SW480 (cell line): ENCODE measurements around the gene TCF4.

Experiments used
- DNase-seq: peaks from one replicate; pipeline ENCODE4 v3.0.0-alpha.2; 2016; ENCODE audit warnings: low spot score

The TCF4 gene

DNA sequence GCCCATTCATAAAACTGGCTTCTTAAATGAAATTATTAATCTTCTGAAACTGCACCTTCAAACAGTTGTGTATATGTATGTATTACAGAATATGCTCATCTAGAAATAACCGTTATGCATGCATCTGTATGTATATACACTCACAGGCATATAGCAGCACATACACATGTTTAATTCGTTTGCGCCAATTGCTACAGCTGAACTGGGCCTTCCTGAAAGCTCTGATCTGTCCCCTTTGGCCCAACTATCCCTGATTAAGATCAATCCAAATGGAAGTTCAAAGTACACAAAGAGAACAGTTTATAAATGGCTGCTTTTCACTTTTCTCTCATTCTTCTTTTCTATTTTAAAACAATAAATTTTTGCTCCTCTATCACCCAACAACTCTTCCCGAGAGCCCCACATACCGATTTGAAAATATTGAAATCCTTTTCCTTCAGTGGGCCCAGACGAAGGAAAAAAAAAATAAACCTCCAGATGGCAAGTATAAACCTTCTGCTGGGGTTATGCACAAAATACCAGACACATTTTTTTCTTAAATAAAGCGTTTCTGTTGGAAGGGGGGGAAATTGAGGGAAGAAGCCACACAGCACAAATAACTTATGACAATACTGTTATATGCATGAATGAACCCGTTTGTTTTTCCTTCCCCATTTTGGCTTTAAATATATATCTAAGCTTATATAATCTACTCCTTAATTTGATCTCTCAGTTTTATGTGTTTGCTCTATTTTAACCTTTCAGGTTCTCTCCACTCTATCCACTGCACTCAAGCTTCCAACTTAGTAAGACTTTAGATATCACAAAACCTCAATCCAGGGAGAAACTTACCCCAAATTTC, 267.3 kb downstream of the TCF4 start:
- DNase-seq, result no peak

DNA sequence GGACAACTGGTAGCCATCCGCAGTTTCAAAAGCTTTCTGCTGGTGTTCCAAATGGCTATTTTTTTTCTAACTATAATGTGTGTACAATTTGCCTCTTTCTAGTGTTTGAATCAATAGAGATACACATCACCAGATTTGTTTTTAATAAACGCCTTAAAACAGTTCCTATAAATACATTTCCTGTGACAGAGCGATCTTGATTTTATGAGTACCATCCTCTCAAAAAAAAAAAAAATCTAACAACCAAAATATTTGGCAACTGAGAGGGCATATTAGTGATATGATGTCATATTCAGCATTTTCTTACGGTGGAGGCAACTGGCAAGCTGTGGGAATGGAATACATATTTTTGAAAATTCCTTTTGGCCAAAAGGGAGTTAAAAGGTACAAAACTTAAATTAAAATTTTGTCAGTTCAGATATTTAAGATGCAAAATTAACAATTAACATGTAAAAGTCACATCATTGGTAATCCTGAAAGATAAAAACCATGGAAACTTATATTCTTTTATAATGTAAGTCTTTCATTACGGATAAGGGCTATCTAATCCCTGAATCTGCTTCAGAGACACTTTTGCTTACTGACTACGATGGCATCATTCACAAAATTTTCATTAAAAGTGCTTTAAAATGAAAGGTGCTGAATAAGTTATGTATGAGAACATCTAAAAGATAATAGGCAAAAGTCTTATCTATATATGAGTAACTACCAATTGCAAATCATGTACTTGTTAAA, 268.4 kb downstream of the TCF4 start:
- no peak for DNase-seq

DNA sequence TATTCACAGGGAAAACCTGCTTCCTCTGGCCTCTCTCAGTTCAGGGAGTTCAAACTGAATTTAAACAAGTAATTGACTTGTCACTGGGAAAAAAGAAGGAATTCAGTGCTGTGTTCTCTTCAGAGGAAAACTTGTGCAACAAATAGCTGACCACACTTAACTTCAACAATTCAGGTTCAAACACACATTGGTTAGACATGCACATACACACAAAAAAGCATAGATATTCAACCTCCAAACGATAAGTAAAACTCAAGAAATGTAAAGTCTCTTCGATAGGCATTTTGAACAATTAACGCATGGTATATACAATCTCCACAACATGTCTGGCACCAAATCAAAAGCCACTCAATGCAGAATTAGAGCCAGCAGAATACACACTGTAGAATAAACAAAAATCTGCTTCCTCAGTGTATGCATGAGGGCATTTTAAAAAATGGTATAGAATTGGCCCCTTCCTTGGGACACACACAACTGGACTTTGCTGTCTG, 269.0 kb downstream of the TCF4 start:
- DNase-seq, result no peak

DNA sequence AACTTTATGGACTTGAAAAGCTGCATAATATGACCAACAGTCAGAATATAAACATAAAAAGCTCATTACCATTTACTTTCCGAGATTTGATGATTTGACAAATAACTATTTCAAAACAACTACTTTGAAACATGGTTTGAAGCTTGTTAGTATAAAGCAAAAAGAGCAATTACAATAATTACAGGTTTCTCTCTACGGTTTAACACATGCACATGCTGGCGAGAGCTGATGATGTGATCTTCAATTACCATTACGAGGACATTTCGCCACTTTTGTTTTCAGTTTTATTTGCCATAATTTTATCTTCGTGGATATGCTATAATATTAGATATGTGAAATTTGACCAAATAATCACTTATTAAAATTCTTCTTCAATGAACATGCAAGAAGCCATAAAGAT, 270.1 kb downstream of the TCF4 start:
- no peak for DNase-seq

DNA sequence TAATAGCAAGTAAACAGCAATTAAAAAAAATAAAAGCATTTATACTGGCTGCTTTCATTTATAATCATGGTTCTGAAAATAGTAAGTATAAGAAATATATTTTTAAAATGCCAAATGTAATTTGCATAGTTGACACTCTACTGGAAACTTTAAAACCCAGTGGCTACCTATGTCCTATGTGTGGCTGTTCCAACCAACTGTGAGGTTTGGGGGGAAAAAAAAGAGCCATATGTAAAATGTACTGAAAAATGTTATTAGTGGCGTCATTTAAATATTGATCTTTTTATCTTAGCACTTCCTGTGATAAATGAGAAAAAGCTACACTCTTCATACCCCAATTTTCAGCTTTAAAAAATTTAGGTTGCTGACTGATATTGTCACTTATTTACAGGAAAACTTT, 270.7 kb downstream of the TCF4 start:
- DNase-seq, result no peak

DNA sequence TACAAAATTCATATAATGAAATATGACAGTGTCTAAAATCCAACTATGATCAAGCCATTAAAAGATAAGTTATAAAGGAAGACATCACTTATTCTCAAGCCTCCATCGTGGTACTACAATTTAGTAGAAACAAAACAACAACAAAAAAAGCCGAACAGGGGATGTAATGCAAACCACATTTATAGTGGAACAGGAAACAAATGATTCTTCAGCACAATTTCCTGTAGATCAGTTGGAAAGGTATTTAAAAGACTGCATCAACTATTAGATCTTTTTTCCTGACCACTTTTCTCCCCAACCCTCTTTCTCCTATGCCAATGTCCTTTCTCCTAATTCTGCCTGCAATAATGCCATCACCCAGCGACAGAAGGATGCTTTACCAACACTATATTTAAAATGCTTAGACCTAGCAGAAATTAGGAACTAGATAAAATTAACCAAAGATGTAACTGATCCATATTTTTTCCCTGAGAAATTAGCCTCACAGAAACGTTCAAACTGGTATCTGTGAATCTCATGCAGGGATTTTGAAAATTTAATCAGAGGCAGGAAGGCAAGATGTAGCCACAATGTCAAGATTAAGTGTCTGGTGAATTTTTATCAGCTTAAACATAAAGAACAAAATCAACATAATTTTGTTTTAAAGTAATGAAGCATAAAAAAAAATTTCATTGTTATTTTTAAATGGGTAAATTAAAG, 271.4 kb downstream of the TCF4 start:
- no peak for DNase-seq

DNA sequence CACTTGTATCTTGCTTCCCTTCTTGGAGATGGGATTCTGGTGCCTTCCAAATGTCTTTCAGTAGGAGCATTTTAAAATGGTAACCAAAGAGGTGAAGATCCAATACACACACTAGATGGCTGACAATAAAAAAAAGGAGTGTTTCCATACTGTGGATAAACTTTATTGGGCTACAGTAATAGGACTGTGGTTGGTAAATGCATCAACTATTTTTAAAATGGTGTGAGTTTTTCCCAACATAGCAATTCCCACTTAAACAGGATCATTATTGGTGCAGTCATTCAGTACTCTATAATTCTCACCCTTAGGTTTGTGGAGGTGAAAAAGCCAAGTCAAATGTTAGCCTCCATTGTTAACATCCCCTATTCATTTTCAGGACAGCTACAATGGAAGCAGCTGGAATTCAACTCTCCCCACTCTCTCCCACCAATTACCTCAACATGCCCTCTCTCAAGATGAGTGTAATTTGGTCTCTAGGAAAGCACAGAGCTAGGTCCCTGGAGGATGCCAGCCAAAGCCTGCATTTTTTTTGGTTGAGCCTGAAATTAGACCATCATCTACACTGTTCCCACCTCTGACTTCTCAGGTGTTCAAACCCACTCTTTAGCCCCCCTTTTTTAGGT, 273.3 kb downstream of the TCF4 start:
- no peak for DNase-seq

DNA sequence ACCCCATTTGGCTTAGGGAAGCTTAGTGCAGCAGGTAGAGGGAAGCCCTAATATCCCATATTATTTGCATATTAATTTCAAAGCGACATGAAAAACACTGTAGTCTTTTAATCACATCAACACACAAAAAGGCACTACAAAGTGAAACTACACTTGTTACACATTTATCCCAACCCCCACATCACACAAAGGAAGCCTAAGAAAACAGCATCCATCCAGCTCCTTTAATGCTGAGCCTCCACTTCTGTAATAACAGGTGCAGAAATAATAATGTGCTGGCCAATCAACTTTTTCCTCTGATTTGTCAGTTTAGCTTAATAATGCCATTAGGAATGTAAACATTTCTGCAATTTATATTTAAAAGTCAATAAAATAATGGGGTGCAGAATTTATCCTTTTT, 274.0 kb downstream of the TCF4 start:
- no peak for DNase-seq

DNA sequence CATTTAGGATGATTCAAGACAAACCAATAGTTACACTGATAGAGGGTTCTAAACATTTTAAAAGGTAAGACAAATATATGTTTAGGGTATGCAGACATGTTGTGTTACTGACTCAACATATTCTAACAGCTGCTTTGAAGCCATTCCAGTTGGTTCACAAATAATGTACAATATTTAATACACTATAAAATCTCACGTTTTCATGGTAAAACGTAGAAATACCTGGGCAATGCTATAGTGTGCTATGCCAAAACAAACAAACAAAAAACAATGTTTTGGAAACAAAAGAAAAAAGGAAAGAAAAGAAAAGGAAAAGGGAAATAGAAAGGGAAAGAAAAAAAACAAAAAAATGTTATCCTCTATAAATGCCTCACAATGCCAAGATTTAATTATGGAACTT, 277.1 kb downstream of the TCF4 start:
- DNase-seq, result no peak

DNA sequence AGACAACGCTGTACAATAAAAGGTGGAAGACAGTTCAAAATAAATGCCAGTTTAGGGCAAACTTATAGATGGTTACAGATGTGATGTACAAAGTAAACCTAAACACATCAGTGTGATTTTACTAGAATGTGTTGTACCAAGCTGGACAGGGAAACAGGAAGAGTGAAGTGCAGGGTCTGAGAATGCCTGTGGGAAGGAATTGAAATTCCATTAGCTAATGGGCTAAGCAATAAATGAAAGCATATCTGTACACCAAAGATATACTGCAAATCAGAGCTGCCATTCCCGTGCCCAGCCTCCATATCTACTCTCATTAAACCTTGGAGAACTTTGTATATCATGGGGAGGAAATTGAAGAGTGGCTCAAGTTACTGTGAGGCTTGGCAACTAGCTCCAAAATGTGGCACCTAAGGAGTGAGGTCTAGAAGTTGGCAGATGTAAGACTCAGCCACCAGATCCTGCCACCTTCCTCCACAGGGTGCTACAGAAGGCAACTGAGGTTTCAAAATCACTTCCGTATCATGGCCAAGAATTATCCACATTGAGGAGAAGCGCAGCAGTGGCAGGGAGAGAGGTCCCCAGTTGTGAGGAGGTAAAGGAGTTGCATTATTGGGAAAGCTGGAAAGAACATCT, 277.8 kb downstream of the TCF4 start:
- no peak for DNase-seq

DNA sequence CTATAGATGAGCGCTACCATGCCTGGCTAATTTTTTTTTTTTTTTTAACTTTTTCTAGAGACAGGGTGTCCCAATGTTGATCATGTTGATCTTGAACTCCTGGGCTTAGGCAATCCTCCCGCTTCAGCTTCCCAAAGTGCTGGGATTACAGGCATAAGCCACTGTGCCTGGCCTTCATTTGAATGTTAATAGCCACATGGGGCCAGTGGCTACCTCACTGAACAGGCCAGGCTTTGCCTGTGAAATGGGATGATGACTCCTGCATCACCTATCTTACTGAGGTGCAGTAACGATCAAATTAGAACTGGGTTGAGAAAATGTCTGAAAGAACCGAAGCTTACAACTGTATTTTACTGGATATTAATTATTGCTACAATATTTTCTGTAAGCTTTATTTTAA, 278.7 kb downstream of the TCF4 start:
- DNase-seq, result no peak

DNA sequence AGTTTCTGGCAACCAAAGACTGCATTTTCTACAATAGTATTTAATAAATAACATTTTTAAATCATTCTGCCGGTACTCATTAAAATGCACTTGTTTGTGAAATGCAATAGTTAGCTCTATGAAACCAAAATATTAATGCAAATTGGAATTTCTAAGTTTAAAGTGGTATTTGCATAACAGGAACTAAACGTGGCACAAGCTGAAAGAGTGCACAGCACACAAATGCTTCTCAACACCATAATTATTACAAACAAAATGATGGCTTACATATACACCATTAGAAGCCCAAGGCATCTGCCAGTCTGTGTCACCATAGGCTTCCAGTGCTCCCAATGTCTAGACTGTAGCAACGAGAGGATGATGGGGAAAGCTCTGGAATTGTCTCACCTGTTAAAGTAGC, 280.5 kb downstream of the TCF4 start:
- DNase-seq, result no peak

DNA sequence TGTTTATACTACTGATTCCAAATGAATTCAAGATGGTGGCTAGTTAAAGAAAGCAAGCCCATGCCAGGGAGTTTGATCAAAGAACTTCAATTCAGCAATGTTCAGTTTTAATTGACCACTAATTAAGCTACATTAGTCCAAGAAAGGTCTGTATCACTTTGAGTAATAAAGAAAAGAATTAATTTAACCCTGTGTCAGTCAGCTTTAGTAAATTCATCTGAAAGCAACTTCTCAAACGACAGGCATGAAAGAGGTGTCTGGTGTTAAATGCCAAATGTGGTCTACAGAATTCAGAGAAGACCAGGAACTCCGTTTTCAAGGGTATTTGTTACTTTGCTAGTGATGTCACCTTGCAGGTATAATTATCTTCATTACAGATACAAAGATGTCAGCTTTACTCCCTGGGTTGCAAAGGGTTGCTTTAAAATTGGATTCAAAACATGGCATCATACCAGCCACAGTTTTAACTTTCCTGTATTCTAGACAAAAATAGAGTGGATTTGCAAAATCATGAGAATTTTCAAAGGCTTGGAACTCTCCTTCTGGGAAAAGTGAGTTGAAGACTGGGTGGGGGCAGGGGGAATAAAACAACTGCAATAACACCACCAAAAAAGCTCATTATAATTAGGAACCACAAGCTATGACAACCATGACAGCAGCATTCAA, 281.5 kb downstream of the TCF4 start:
- DNase-seq, result no peak

DNA sequence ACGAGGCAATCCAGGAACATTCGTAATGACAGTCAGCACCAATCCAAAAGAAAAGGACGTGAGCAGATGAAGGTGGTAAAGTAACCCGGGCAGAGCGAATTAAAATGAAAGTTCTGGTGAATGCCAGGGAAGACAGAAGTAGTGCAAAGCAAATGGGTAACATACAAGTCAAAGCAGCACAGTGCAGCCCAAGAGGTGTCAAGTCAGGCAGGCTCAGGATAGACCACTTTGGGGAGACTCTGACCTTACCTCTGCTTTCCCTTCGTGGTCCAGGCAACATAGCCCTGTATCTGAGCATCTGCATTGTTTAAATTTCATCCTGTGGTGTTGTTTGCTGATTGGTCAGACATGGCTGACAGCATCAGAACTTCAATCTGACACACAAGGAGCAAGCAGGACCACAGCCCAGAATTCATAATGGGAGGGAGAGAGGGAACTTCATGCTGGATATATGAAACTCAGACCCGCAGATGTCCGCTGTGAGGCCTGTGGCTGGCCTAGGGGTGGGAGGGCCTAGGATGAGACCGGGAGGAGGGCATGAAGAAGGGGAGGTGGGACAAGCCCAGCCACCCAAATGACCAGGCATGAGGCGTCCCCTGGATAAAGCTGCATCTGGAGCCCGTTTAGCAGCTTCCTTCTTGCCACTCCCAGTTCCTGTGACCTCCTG, 285.7 kb downstream of the TCF4 start:
- no peak for DNase-seq

DNA sequence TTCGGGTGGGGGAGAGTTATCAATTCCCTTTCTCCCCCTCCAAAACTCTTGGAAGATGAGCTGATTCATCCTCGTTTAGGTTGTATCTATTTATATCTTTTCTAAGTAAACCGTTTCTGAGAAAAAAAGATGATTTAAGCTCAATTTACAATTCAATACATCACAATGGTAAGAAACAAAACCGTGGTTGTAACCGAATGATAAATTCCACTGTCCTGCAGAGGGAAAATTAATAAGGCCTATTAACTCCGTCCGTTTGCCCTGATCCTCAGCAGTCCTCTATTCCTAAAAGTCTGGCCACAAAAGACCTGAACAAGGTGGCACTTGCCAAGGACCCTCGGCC, 286.2 kb downstream of the TCF4 start:
- no peak for DNase-seq

DNA sequence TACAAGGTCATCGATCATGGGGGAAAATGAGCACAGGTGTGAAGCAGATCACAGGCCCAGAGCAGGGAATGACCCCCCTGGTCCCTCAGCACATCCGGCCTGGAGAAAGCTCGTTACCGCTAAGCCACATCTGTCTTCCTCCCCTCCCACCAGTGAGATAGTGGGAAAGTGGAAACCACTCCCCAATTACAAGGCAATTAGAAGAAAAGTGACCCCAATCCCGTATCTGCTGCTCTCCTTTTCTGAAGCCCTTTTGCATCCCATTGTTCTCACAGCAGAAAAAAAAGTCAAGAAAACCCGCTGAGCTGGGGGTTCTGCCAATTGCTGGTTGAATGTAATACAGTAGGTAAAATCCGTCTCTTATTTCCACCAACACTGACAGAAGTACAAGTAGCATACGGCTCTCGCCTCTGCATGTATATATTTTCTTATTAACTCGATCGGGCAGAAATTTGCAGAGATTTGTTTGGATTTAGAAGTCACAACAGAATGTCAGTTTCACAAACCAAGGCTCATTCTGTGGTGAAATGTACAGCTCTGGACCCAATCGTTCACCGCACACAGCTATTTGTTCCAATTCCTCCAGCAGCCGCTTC, 287.0 kb downstream of the TCF4 start:
- DNase-seq, result no peak

DNA sequence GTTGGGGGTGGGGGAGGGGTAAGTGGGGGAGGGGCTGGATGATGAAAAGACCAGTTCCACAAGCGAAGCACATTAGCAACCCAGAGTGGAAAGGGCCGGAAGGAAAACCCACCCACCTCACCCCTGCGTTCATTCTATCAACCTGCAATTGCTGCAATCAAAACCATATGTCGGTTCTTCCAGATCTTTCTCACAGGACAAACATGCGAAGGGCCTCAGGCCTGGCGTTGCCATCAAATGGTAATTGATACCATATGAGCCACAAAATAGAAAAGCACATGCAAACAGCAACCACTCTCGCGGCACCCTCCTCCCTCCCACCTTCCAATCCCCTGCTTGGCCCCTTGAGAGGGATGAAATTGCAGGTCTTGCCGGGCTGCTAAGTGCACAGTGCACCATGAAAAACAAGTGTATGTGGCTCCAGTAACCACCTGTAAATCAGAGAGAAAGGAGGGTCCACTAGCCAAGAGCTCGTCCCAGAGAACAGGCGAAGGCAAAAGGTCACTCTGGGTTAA, 287.5 kb downstream of the TCF4 start:
- no peak for DNase-seq

DNA sequence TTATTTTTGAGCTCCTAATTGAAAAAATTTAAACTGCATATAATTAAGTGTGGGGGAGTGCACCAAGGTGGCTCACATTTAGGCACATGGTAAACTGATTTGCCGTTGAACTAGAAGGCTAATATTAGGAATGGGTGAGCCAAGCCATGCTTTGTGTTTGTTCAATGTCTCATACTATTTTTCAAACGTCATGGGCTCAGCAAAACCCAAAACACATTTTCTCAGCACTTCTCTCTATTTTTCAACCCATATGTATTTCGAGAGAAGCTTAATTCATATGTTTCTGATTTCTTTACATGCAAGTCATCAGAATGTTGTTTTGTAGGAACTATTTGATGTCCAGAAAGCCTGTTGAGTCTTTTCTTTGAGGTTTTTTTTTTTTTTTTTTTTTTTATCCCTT, 291.2 kb downstream of the TCF4 start:
- no peak for DNase-seq

DNA sequence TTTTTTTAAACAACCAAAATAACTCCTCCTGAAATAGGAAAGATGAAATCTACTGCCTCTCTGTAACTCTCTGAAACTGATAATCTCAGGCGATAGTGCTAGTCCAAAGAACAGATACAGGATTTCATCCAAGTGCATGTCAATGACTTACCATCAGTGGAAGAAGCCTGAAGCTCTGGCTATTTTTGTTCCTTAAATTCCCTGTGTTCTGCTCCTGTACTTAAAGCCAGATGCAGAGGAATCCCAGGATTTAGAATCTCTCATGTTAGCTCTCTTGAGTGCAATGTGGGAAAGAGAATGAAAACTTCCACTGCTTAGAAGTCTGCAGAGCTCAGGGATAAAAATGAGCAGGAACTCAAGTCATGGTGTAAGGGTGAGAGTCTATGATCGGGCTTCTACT, 291.9 kb downstream of the TCF4 start:
- DNase-seq, result no peak

DNA sequence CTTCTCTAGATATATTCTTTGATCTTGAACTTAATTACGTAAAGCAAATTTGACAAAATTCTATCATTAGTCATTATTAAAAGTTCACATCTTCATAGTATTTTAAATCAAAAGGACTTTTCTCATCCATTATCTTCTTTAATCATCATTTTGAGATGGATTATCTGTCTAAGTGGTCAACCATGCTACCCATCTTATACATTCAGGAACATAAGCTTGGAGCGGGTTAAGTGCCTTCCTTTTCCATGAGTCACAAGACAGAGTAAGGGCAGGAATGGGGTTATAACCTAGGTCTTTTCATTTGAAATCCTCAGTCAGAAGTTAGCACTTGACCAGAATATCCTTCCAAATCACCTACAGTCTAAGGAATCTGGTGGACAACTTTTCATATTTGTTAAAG, 297.1 kb downstream of the TCF4 start:
- no peak for DNase-seq
